GM18517 (cell line): ENCODE results near the gene CRLF1.

Experiments used
- ATAC-seq: cut with Tn5 transposase; IDR thresholded peaks from one replicate; pipeline ENCODE4 v1.9.1; 2021; ENCODE audit warnings: mild to moderate bottlenecking, moderate library complexity; ENCODE audit not compliant: unreplicated experiment

Gene CRLF1, protein sequence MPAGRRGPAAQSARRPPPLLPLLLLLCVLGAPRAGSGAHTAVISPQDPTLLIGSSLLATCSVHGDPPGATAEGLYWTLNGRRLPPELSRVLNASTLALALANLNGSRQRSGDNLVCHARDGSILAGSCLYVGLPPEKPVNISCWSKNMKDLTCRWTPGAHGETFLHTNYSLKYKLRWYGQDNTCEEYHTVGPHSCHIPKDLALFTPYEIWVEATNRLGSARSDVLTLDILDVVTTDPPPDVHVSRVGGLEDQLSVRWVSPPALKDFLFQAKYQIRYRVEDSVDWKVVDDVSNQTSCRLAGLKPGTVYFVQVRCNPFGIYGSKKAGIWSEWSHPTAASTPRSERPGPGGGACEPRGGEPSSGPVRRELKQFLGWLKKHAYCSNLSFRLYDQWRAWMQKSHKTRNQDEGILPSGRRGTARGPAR

GRCh38 chr19:18606281-18607225, at the start of gene CRLF1:
TSS of gene CRLF1 (minus strand) at chr19:18606799. CDS start at chr19:18606656, 143 bp downstream.
- ATAC-seq = no peak

GRCh38 chr19:18655173-18655844, 48.7 kb upstream of the CRLF1 start:
- no peak for ATAC-seq

DNA sequence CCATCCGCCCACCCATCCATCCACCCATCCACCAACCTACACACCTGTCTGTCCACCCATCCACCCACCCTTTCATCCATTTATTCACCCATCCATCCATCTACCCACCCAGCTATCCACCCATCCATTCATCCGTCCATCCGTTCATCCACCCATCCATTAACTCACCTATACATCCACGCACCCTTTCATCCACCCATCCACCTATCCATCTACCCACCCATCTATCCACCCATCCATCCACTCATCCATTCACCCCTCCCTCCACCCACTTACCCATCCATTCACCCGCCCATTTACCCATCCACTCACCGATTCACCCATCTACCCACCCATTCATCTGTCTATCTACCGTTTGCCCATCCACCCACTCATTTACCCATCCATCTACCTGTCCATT, 47.9 kb upstream of the CRLF1 start:
- ATAC-seq = no peak

GRCh38 chr19:18653853-18654252, 47.3 kb upstream of the CRLF1 start:
- no peak for ATAC-seq

GRCh38 chr19:18651733-18652132, 45.1 kb upstream of the CRLF1 start:
- ATAC-seq = no peak

DNA sequence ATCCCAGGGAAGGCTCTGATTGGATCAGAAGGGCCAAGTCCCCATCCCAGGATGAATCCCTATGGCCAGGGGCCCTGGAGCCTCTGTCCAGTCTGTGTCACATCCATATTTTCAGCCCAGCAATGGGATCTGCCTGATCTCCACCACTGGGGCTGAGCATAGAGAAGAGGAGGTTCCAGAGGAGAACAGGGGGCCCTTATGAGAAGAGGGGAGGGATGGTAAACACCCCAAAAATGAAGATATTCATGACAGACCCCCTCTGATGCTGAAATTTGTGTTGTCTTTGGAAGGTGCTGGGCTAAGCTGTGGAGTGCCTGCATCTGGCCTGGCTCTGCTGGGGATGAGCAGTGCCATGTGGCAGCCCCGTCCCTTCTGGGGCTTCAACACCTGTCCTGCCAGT, 44.7 kb upstream of the CRLF1 start:
- no peak for ATAC-seq

DNA sequence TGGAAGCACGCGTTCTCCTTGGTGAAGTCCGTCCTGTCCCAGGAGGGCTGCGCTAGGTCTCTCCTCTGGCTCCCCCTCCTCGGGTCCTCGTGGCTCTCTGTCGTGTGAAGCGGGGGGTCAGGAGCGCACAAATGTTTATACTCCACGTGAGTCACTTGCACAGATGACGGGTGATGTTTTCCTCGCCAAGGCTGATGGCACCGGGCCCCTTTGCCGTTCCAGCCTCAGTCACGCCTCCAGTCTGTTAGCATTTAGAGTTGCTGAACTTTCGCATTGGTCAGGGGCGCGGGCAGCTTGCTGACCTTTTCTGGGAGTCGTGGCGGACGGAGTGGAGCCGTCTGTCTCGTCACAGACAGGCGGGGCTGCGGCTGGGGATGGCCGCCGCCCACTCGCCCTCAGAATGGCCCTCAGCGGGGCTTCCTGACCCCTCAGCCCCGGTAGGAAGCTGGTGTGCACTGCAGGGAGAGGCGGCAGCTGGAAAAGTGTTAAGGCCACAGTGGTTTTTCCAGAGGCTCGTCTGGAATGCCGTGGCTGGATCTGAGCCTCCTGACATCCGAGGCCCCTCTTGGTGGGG, 44.0 kb upstream of the CRLF1 start:
- no peak for ATAC-seq

DNA sequence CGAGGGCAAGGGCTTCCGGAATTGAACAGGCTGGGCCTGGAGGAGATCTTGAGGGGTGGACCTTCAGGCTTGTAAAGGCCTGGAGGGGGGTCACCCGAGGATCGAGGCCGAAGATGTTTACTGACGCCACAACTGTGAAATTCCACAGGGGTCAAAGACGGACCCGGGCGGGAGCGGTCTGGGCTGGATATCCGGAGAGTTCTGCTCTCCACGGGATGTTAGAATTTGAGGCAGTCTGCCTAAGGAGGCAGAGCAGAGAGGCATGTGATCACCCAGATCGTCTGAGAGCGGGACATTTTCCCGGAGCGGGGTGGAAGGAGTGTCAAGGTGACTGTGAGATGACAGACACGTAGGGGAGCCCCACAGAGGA, 43.4 kb upstream of the CRLF1 start:
- ATAC-seq = no peak

- no peak for ATAC-seq
Measured at GRCh38 chr19:18649371-18650020, 42.9 kb upstream of the CRLF1 start.

DNA sequence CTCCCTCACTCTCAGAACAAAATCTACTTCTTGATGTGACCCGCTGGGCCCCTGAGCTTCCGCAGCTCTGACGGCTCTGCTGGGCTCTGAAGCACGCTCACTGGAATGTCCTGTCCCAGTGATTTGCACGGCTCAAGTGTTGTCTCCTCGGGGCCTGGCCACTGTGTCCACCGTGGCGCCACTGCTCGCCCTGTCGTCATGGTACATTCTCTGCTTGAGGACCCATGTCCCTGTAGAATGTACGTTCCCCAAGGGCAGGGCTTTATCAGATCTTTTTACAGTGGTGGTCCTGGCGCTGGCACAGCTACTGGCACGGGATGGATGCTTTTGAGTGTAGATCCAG, 42.3 kb upstream of the CRLF1 start:
- ATAC-seq = no peak

DNA sequence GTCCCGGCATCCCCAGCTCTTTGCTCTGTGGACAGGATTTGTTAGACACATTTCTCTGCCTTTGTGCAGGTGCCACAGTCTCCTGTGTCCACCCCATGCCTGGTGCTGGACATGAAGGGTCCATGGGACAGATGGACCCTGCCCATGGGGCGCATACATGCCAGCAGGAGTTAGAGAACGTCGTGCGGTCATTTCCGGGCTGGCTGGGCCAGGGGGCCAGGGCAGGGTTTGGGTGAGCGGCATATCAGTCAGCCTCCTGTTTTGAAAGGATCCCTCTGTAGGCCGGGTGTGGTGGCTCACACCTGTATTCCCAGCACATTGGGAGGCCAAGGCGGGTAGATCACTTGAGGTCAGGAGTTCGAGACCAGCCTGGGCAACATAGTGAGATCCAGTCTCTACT, 41.2 kb upstream of the CRLF1 start:
- ATAC-seq = no peak

GRCh38 chr19:18647371-18647767, 40.8 kb upstream of the CRLF1 start:
- ATAC-seq = no peak

DNA sequence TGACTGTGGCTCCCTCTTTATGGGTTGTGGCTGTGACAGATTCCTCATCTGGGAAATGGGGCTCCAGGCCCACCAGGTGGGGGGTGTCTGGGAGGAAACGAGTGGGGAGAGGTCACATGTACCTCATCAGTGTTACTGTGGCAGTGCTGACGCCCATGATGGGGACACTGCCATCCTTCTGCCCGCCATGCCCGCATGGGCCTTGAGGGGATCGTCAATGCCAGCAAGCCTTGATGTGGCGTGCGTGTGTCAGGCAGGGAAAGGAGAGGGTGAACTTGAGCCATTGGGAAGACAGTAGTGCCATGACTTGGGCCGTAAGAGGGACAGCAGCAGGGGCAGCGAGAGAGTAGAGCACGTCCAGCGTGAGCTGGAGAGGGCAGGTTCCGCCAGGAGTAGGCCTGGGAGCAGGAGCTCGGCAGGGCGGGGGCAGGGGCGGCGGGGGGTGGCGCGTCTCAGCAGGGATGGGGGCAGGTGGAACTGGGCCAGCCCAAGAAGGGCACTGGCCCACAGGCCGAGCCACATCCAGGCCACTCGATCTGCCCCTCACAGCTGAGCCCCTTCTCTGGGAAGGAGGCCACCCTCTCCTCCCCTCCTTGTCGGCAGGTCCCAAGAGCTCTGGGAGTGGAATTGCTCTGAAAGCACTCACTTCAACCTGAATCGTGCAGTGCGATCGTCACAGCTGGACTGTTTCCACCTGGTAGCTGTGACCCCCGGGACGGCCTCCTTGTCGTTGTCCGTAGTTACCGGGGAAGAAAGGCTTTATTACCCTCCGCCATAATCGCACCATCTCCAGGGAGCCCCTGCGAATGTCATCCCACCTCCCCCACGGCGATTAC, 40.2 kb upstream of the CRLF1 start:
- no peak for ATAC-seq

GRCh38 chr19:18645035-18645511, 38.5 kb upstream of the CRLF1 start:
- ATAC-seq = no peak

DNA sequence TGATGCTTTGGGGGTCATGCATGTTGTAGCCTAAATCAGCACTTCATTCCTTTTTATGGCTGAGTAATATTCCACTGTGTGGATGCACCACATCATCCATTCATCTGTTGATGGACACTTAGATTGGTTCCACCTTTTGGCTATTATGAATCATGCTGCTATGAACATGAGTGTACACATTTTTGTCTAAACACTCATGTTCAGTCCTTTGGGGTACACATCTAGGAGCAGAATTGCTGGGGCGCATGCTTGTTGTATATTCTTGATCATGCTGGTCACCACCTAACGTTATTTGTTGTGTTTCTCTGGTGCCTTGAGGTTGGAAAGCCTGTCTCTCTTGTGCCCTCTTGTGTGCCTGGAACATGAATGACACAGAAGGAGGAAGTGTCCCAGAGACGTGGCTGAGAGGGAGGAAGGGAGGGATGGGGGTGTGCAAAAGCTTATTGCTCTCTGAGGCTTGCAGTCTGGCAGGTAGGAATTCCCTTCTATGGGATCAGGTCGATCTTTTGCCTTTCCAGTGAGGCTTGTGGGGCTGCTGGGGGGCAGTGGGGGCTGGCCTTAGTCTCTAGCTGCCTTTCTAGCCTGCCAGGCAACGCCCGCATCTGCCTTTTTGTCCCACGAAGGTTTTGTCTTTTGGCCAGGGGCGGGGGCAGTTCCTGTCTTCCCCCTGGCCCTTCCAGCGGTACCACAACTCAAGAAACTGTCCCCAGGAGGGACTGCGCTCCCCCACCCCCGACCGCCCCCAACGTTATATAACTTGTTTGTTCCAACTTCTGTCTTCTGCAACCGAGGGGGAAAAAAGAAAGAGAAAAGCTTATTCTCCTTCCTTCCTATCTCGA, 37.8 kb upstream of the CRLF1 start:
- no peak for ATAC-seq

DNA sequence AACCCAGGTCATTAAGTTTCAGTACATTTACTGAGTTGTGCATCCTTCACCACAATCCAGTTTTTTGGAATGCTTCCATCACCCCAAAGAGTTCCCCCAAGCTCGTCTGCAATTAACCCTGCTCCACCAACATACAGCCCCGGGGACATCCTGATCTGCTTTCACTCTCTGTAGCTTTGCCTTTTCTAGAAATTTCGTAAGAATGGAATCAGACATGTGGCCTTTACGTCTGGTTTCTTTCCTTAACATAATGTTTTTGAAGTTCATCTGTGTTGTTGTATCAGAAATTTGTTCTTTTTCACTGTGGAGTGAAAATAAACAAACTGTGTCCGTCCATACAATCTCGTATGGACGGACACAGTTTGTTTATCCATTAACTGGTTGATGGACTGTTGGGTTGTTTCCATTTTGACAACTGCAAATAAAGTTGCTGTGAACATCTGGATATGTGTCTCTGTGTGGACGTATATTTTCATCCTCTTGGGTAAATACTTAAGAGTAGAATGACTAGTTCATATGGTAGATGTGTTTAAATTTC, 33.2 kb upstream of the CRLF1 start:
- no peak for ATAC-seq

DNA sequence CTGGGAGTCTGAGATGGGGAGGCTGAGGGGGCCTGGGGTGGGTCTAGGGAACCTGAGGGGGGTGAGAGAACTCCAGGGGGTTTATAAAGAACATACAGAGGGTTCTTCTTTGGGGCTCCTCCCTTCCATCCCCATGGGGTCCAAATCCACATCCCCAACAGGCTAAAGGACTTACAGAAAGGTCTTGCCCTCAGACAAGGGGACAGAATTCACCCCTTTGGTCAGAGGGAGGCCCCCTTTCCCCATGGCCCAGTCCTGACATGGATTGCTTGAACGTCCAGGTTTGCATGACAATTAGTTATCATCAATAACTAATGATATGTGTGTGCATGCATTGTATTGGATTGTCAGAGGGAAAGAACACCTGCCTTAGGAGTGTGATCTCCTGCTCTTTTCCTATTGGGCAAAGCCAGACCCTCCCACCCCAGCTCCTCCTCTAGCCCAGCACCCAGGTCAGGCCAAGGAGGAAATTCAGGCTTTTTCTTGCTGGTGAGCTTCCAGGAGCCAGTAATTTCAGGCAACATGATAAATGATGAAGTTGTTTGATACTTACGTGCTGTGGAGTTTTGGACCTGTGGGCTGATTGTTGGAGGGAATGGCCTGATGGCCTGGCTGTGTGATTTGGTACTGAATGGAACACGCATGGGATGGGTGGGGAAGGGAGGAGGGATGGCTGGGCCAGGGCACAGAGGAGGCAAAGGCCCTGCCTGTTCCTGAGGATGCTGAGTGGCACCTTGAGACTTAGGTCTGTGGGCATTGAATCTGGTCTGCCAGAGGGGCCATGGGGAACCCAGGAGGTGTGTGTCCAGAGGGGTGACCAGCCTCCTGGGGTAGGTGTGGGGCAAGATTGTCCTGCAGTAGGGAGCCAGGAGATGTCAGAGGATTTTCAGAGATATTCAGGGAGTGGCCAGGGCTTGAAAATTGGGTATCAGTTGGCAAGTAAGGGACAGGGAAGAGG, 31.4 kb upstream of the CRLF1 start:
- no peak for ATAC-seq
